Stimulated activated CD4-positive, alpha-beta T cell treated with anti-CD3 and anti-CD28 coated beads, Interleukin-12 subunit alpha, Interleukin-12 subunit beta, amount 100 ng/mL, for 48 hours (primary cell): ENCODE data around the gene GYPE.
"Not testable (repeated sequence)": the region's sequence is repeated elsewhere in the genome, so short reads cannot be mapped to it uniquely, and the experiment has no call there.

ENCODE experiments used
- DNase-seq, 3 donors: peaks; one replicate each; pipeline ENCODE4 v3.0.0-alpha.2; 2020; ENCODE audit warnings: low read depth in 2 of 3, low spot score in 1 of 3

GYPE gene

GRCh38 chr4:143870523-143871268, 34.7 kb downstream of the GYPE start:
- DNase-seq = not testable (repeated sequence)

GRCh38 chr4:143869925-143870324, 35.4 kb downstream of the GYPE start:
- DNase-seq = not testable (repeated sequence)

DNA sequence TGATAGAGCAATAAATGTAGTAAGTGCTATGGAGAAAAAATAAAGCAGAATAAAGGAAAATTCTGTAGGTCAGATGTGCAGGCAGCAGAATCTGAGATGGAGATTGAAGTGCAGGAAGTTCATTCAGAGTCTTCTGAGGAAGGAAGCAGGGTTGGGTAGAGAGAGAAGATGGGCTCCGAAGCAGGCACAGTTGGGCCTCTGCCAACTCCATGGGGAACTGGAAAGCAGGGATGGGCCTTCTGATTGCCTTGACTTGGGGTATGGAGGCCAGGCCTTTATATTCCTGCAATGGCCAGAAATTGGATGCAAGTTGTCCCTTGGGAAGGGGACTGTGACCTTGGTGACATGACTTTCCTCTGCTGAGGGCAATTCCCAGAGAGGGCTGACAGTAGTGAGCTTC, 42.6 kb downstream of the GYPE start:
- not testable (repeated sequence) for DNase-seq

GRCh38 chr4:143858456-143858855, 46.9 kb downstream of the GYPE start:
- no peak for DNase-seq

DNA sequence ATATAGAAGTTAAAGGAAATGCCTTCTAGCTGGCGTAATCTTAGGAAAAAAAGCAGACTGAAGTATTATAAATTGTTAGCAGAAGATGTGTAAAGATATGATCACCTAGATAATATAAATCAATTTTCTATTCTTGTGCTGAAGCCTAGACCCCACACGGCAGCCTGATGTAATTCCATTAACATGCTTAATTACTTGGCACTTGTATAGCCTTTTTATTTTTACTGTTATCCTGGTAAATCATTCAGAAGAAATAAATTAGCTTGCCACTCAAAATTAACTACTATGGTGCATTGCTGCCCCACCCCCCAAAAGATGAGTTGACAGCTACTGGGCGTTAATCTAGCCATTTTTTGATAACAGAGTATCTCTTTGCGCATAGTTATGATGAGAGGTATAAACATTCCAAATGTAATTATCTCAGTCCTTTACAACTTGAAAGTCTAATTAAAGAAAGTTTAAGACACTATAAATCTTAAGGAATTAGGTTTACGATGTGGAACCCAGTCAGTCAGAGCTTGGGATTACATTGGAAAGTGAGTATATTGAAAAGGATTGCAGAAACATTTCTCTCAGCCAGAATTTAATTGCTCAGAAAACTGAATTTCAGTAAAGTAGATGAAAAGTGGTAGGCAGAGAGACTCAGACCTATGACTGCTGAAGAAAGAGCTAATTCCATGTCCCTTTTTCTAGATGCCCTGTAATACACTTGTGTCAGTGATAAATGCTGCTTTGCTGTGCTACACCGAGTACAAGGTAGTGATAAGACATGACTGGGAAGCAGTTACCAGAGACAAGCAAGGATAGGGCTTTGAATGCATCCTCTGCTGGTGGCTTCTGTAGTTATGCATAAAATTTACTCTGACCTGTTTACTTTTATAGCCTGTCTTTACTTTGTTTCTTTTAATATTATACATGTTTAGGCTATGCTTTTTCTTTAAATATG, 47.7 kb downstream of the GYPE start:
- not testable (repeated sequence) for DNase-seq

GRCh38 chr4:143856017-143856557, 49.3 kb downstream of the GYPE start:
- not testable (repeated sequence) for DNase-seq

DNA sequence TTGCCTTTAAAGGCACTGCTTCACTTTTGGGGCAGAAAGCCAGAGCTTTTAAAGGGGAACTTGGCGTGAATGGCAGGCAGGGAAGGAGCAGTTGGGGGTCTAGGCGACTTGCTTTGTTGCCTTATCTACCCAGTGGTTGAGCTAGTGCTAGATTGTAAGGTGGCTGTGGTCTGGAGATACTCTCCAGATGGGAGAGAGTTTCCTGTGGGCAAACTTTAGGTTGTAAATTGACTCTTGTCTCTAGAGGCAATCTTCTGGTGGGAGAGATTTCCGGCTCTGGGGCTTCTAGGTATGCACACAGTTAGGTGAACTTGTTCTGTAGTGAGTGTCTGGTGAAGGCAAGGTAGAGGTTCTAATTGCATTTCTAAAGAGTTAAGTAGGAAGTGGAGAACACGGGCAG, 50.7 kb downstream of the GYPE start:
- not testable (repeated sequence) for DNase-seq

DNA sequence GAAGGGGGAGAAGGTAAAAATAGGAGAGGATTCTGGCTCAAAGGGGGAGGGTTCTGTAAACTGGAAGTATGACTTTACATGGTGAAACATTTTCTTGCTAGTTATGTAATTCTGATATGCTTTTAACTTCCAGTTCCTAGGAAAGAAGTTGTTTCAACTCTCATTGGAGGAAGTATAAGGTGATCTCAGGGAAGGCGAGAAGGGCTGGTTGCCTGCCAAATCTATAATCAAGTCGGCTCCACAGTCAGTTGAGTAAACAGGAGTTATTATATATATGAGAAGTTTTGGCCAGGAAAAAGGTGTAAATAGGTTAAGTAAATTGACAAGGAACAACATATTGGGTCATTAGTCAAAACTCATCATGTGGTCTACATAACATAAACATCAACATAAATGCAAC, 56.1 kb downstream of the GYPE start:
- DNase-seq = not testable (repeated sequence)

DNA sequence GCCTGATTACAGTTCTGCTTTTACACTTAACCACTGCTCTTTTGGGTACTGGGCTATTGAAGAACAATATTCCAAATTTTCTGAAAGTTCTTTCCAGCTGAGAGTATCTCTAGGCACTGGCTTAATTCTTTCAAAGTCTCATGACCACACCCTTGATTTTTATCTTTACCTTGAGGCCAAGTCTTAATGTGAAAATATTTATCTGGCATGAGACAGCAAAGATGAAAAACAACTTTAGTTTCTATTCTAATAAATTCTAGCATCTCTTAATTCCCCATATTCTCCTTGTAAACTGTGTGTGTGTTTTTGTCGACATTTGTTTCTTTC, 61.9 kb downstream of the GYPE start:
- not testable (repeated sequence) for DNase-seq

- not testable (repeated sequence) for DNase-seq
Observed at GRCh38 chr4:143842624-143843505, 62.5 kb downstream of the GYPE start.

GRCh38 chr4:143839413-143839812, 65.9 kb downstream of the GYPE start:
- not testable (repeated sequence) for DNase-seq

DNA sequence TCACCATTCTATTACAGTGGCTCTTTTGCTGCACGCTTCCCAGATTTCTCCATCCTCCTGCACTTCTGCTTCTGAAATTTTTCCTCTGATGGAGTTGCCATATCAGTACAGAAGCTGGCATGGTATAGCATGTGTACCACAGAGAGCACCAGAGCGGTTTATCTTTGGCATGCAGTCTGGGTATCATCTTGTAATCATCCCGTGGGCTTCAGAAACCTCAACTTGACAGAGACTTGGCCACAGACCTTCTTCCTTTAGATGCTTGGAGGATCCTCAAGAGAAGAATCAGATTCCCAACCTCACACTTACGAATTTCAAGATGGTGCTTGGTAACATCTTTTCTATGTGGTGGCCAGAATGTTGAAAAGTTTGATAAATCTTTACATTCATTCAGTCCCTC, 71.2 kb downstream of the GYPE start:
- DNase-seq = not testable (repeated sequence)

DNA sequence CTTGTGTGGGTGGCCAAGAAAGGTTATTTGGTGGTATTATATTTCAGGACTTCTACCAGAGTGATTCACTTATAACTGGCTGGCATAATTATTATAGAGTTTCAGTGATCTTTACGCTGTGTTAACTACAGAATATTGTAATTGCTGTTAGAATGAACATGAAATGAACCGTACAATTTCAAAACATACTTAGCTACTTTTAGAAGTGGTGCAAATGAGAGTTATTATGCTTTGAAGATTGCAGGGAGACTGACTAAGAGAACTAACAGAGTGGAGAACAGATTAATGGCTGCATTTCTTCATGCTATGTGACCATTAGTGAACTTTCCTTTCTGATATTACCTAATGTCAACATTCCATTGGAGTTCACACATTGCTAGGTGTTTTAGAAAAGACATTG, 71.7 kb downstream of the GYPE start:
- DNase-seq = not testable (repeated sequence)

DNA sequence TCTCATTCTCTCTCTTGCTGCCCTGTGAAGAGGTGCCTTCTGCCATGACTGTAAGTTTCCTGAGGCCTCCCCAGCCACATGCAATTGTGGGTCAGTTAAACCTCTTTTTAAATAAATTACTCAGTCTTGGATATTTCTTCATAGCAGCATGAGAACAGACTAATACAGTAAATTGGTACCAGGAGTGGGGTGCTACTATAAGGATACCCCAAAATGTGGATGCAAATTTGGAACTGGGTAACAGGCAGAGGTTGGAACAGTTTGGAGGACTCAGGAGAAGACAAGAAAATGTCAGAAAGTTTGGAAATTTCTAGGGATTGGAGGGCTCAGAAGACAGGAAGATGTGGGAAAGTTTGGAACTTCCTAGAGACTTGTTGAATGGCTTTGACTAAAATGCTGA, 74.8 kb downstream of the GYPE start:
- not testable (repeated sequence) for DNase-seq

DNA sequence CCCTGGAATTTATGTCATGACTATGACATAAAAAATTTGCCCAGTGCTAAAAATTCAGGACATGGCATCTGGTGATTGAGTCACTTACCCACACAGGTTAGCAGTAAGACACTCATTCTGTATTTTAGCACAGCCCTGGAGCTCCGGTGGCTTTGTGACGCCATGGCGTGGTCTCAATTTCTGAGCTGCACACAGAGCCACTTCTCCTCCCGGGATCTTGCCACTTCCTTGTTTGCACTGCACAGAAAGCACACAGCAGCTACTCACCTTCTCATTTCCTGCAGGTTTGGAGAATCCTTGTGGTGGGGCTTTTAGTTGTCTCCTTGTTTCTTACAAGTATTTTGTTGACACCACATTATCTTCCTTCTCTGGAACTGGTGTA, 76.1 kb downstream of the GYPE start:
- DNase-seq = not testable (repeated sequence)
